ENCODE measurements around the gene PRKRIP1.

DNA sequence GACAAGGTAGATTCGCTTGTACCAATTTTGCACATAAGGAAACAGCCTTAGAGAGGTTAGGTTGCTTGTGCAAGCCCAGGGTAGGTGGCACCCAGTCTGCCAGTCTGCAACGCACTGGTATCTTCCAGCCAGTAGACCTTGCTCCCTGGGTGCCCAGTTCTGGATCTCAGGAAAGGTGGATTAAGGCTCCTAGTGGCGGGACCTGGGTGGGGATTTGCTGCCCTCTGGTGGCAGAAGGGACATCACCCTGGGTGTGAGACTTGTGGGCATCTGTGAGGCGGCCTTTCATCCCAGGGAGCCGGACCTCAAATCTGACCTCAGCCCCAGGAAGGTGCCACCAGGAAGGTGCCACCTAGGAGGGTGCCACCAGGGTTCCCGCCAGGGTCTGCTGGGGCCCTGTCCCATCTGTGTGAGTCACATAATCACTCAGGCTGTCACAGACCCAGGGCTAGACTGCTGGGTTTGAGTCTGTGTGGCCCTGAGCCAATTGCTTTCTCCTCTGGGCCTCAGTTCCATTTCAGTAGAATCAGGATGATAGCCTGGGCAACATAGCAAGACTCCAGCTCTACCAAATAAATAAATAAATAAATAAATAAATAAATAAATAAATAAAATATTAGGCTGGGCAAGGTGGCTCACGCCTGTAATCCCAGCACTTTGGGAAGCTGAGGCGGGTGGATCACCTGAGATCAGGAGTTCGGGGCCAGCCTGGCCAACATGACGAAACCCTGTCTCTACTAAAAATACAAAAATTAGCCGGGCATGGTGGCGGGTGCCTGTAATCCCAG lies 5.3 kb upstream of the PRKRIP1 start:
- TF ChIP-seq, protein P1, sequence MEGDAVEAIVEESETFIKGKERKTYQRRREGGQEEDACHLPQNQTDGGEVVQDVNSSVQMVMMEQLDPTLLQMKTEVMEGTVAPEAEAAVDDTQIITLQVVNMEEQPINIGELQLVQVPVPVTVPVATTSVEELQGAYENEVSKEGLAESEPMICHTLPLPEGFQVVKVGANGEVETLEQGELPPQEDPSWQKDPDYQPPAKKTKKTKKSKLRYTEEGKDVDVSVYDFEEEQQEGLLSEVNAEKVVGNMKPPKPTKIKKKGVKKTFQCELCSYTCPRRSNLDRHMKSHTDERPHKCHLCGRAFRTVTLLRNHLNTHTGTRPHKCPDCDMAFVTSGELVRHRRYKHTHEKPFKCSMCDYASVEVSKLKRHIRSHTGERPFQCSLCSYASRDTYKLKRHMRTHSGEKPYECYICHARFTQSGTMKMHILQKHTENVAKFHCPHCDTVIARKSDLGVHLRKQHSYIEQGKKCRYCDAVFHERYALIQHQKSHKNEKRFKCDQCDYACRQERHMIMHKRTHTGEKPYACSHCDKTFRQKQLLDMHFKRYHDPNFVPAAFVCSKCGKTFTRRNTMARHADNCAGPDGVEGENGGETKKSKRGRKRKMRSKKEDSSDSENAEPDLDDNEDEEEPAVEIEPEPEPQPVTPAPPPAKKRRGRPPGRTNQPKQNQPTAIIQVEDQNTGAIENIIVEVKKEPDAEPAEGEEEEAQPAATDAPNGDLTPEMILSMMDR (IDR thresholded peaks at IDR 0.05; ENCODE audit: low read length): peak; percentile 100
- no peak for TF ChIP-seq EZH2 (IDR thresholded peaks at IDR 0.05; ENCODE audit: borderline replicate concordance, low read length)
